KMS-11 (cell line): Measurements from ENCODE around the gene NUP88.

ENCODE experiments used
- H2AFZ ChIP-seq: fragments of 200-600 bp; sonication (generic); 2 replicates; pipeline ENCODE4 v1.6.1; 2016; ENCODE audit warnings: antibody characterized with exemption, mixed run types, low read depth
- H3K27ac ChIP-seq: fragments of 200-600 bp; sonication (generic); 2 replicates; pipeline ENCODE4 v1.6.1; 2016; ENCODE audit warnings: mild to moderate bottlenecking, mixed run types
- H3K27me3 ChIP-seq: fragments of 200-600 bp; sonication (generic); 2 replicates; pipeline ENCODE4 v1.6.1; 2017; ENCODE audit warnings: mild to moderate bottlenecking, low read depth, mixed run types, moderate library complexity; ENCODE audit not compliant: insufficient read depth
- H3K36me3 ChIP-seq: fragments of 200-600 bp; sonication (generic); 2 replicates; pipeline ENCODE4 v1.6.1; 2017; ENCODE audit warnings: mild to moderate bottlenecking, mixed run types; ENCODE audit not compliant: insufficient read depth
- H3K4me1 ChIP-seq: fragments of 200-600 bp; sonication (generic); 2 replicates; pipeline ENCODE4 v1.6.1; 2016; ENCODE audit warnings: mild to moderate bottlenecking, low read depth, mixed run types; ENCODE audit not compliant: poor library complexity, severe bottlenecking
- H3K4me2 ChIP-seq: fragments of 200-600 bp; sonication (generic); 2 replicates; pipeline ENCODE4 v1.7.0; 2016; ENCODE audit warnings: mild to moderate bottlenecking, mixed run types
- H3K4me3 ChIP-seq: fragments of 200-600 bp; sonication (generic); IDR thresholded peaks from 2 replicates; pipeline ENCODE4 v1.6.1; 2017; ENCODE audit warnings: low read depth, low read length, mixed read lengths; ENCODE audit not compliant: insufficient read depth
- H3K79me2 ChIP-seq: fragments of 200-600 bp; sonication (generic); 2 replicates; pipeline ENCODE4 v1.6.1; 2016; ENCODE audit warnings: low read depth, mixed run types; ENCODE audit not compliant: insufficient read depth
- H3K9ac ChIP-seq: fragments of 200-600 bp; sonication (generic); 2 replicates; pipeline ENCODE4 v1.6.1; 2016; ENCODE audit warnings: mild to moderate bottlenecking, mixed run types
- H4K20me1 ChIP-seq: fragments of 200-600 bp; sonication (generic); 2 replicates; pipeline ENCODE4 v1.6.1; 2016; ENCODE audit warnings: mild to moderate bottlenecking, mixed run types; ENCODE audit not compliant: insufficient read depth
- CTCF ChIP-seq: fragments of 200-600 bp; sonication (generic); conservative IDR thresholded peaks from 2 replicates; pipeline ENCODE4 v1.6.1; 2017; ENCODE audit warnings: low read depth, mild to moderate bottlenecking, antibody characterized with exemption, low read length, moderate library complexity, mixed read lengths

NUP88 gene

GRCh38 chr17:5418858-5419355 is 555 bp downstream of the NUP88 start:
- Histone ChIP-seq H3K79me2 (peaks cover 20% of the 10 kb centered on the region; the same call in 1 of the 2 replicates), H3K9ac (peak overlapping the region; percentile 57; the same call in 1 of the 2 replicates), H2AFZ (no peak overlapping the region; the same call in 1 of the 2 replicates), H4K20me1 (no peaks in the 10 kb centered on the region), H3K4me3 (no peak overlapping the region), H3K4me1 (no peaks in the 10 kb centered on the region), H3K4me2 (peak overlapping the region; percentile 51), H3K27ac (peak overlapping the region; percentile 64), H3K27me3 (no peaks in the 10 kb centered on the region), H3K36me3 (no peaks in the 10 kb centered on the region)
- TF ChIP-seq CTCF, result no peak

- Histone ChIP-seq H3K79me2 (peaks cover 20% of the 10 kb centered on the region; the same call in 1 of the 2 replicates), H2AFZ (no peak overlapping the region), H3K9ac (no peak overlapping the region), H4K20me1 (no peaks in the 10 kb centered on the region), H3K27me3 (no peaks in the 10 kb centered on the region), H3K4me2 (no peak overlapping the region), H3K4me1 (no peaks in the 10 kb centered on the region), H3K4me3 (no peak overlapping the region), H3K36me3 (no peaks in the 10 kb centered on the region), H3K27ac (no peak overlapping the region)
- TF ChIP-seq CTCF, result no peak
Measured at GRCh38 chr17:5416901-5417300, 2.6 kb downstream of the NUP88 start.

GRCh38 chr17:5413682-5414081 is 5.8 kb downstream of the NUP88 start:
- no peak overlapping the region for H3K9ac ChIP-seq
- H3K4me2 ChIP-seq, result no peak overlapping the region

GRCh38 chr17:5410594-5411272 is 8.7 kb downstream of the NUP88 start:
- Histone ChIP-seq H3K36me3 (no peaks in the 10 kb centered on the region), H2AFZ (no peak overlapping the region)

More at GRCh38 chr17:5413682-5414081, 5.8 kb downstream of the NUP88 start:
- Histone ChIP-seq H3K79me2 (peaks cover 19% of the 10 kb centered on the region; the same call in 1 of the 2 replicates), H3K4me1 (no peaks in the 10 kb centered on the region), H3K36me3 (no peaks in the 10 kb centered on the region), H3K27me3 (no peaks in the 10 kb centered on the region), H3K4me3 (no peak overlapping the region), H4K20me1 (no peaks in the 10 kb centered on the region), H3K27ac (no peak overlapping the region), H2AFZ (no peak overlapping the region)
- TF ChIP-seq CTCF, result no peak

More at GRCh38 chr17:5410594-5411272, 8.7 kb downstream of the NUP88 start:
- Histone ChIP-seq H3K4me2 (no peak overlapping the region), H3K4me1 (no peaks in the 10 kb centered on the region), H3K27ac (no peak overlapping the region), H4K20me1 (no peaks in the 10 kb centered on the region), H3K79me2 (no peaks in the 10 kb centered on the region), H3K9ac (no peak overlapping the region), H3K27me3 (no peaks in the 10 kb centered on the region), H3K4me3 (no peak overlapping the region)
- TF ChIP-seq CTCF, result no peak
